NCI-H510A treated with DMSO at 0.1 percent for 48 hours (cell line): ENCODE data around the gene TXNL1.

Experiments used
- DNase-seq: peaks from one replicate; lab custom pipeline; 2025; lab: John Stamatoyannopoulos, UW

Gene TXNL1

GRCh38 chr18:56570978-56571377, 67.4 kb downstream of the TXNL1 start:
- DNase-seq, result no peak

GRCh38 chr18:56569416-56569815, 69.0 kb downstream of the TXNL1 start:
- no peak for DNase-seq

- no peak for DNase-seq
These were observed 69.4 kb downstream of the TXNL1 start for GRCh38 chr18:56568986-56569385.

- peak; percentile 36 for DNase-seq
These were observed 72.6 kb downstream of the TXNL1 start for GRCh38 chr18:56565551-56566345.

GRCh38 chr18:56565046-56565445, 73.3 kb downstream of the TXNL1 start:
- no peak for DNase-seq

GRCh38 chr18:56563568-56563967, 74.8 kb downstream of the TXNL1 start:
- DNase-seq, result peak; percentile 21

GRCh38 chr18:56562479-56562878, 75.9 kb downstream of the TXNL1 start:
- no peak for DNase-seq

- DNase-seq, result no peak
These were observed 77.4 kb downstream of the TXNL1 start for GRCh38 chr18:56560992-56561391.

- no peak for DNase-seq
These were observed 79.3 kb downstream of the TXNL1 start for GRCh38 chr18:56559044-56559443.

GRCh38 chr18:56556907-56557306, 81.5 kb downstream of the TXNL1 start:
- DNase-seq, result no peak

- no peak for DNase-seq
These were observed 88.3 kb downstream of the TXNL1 start for GRCh38 chr18:56550121-56550520.
